Heart left ventricle (tissue), 16 donors: ENCODE measurements around the gene UBXN2A. TPM values are rescaled to one million over a fixed set of nuclear protein-coding genes. Genes with fewer than 3 reads are reported as not detected.

Source experiments
- ATAC-seq, 4 donors: fragments of 200-7000 bp; cut with Tn5 transposase; one replicate each; pipeline ENCODE4 v1.9.1; 2020 to 2022; ENCODE audit warnings: moderate library complexity in 4 of 4, mild to moderate bottlenecking in 3 of 4, moderate number of reproducible peaks in 1 of 4
- DNase-seq, 5 donors: peaks; one replicate each; pipeline ENCODE4 v3.0.0-alpha.2; 2020
- H3K27ac ChIP-seq, 12 donors: fragments of 200-600 bp; sonication (generic) in 4 of 12; one replicate each; pipeline versions ENCODE4 v1.5.0 to v1.8.0; 2016 to 2022; ENCODE audit warnings: mild to moderate bottlenecking in 2 of 12
- H3K27me3 ChIP-seq, 9 donors: fragments of 200-600 bp; sonication (generic) in 2 of 9; one replicate each; pipeline versions ENCODE4 v1.5.1 to v1.8.0; 2016 to 2022; ENCODE audit warnings: mild to moderate bottlenecking in 3 of 9
- H3K36me3 ChIP-seq, 9 donors: fragments of 200-600 bp; sonication (generic) in 2 of 9; one replicate each; pipeline versions ENCODE4 v1.5.0 to v1.8.0; 2018 to 2022; ENCODE audit warnings: mild to moderate bottlenecking in 2 of 9
- H3K4me1 ChIP-seq, 12 donors: fragments of 200-600 bp; sonication (generic) in 4 of 12; one replicate each; pipeline versions ENCODE4 v1.5.0 to v1.8.0; 2016 to 2022; ENCODE audit warnings: mild to moderate bottlenecking in 3 of 12
- H3K4me3 ChIP-seq, 12 donors: fragments of 200-600 bp; sonication (generic) in 4 of 12; one replicate each; pipeline versions ENCODE4 v1.5.0 to v1.8.0; 2017 to 2022; ENCODE audit warnings: mild to moderate bottlenecking in 9 of 12, moderate library complexity in 4 of 12
- H3K9me3 ChIP-seq, 12 donors: fragments of 200-600 bp; sonication (generic) in 4 of 12; one replicate each; pipeline versions ENCODE4 v1.5.0 to v1.8.0; 2016 to 2022; ENCODE audit warnings: mild to moderate bottlenecking in 1 of 12
- CTCF ChIP-seq, 12 donors: fragments of 200-600 bp; sonication (generic) in 4 of 12; IDR thresholded peaks; one replicate each; pipeline versions ENCODE4 v1.5.0 to v1.8.0; 2018 to 2022; ENCODE audit warnings: antibody characterized with exemption in 12 of 12, mild to moderate bottlenecking in 5 of 12
- POLR2A ChIP-seq, 2 donors: fragments of 450-650 bp; IDR thresholded peaks; one replicate each; pipeline ENCODE4 v1.6.1; 2017; ENCODE audit warnings: antibody characterized with exemption in 2 of 2, mild to moderate bottlenecking in 2 of 2, moderate library complexity in 2 of 2
- WGBS, 4 donors: extraction: QIAGEN DNeasy Blood & Tissue Kit in 2 of 4; methylation state at CpG; one replicate each; pipeline versions ENCODE4 v1.1.5 to v1.1.7; 2013 to 2018; 5-methylcytosine and 5-hydroxymethylcytosine counted together
- intact Hi-C, 10 donors: fragments of 100-400 bp; cut with DNase I; formaldehyde crosslinking; loops; one replicate each; pipeline versions ENCODE4 v1.11.1 to v1.14.2; 2022
- polyA plus RNA-seq, 2 donors: library from polyadenylated mRNA; stranded (reverse); fragments of 200-250 nt; gene quantifications; one replicate each; pipeline ENCODE4 v1.2.3, GENCODE V29; 2013
- total RNA-seq, 9 donors: library from RNA; depleted of rRNA in 2 of 9; stranded (reverse); fragments of >200 nt in 2 of 9; fragmentation: NEBNext Ultra II Directional in 3 of 9; extraction: Animal tissue kit (Norgen Biotek cat#: 25700) in 3 of 9; gene quantifications; one replicate each; pipeline versions ENCODE4 v1.1.0 to v1.2.4, GENCODE V29; 2016 to 2023
- donor health status: ischemic (EF 13 %, LVEDD 7.1; RV severe dilation, severe dysfunction).
- donor health status: healthy with polysubstance abuse.
- donor health status: DM: no; HTN: yes; CAD: no.
- donor health status: DM: no; HTN: no; CAD: no.
- donor health status: ischemic (EF 25% LVEDD 6.9; RV normal size, moderate dysfunction).
- donor health status: ischemic (EF 25% LVEDD 5.7; RV mildly dilated, moderate dysfunction).
- donor health status: healthy.
- donor health status: DM: yes; HTN: yes; CAD: no.
- donor health status: ischemic (EF 35%, LVEDD 5.7; RV mildly dilated, moderate dysfunction).
- donor health status: nonischemic (EF 11% LVEDD 7.7; RV severe dilation, severe dysfunction).
- donor health status: DM: yes; HTN: yes; CAD: no.
- donor health status: PGD.
- donor health status: ischemic (EF 29% LVEDD 5.4; RV normal size, mild dysfunction).
- donor health status: nonischemic (EF 23%, LVEDD 6.1; RV moderate dilation, normal function).

Gene UBXN2A
- total and polyA plus RNA-seq, 11 donors: 9.6 to 24.0 (median 18.6) TPM

- TF ChIP-seq POLR2A (IDR thresholded peaks at IDR 0.05) (no peak), CTCF (IDR thresholded peaks at IDR 0.05) (no peak)
- intact Hi-C loops: no loop called here
- DNase-seq (no peak), ATAC-seq (no peak)
- no peaks in the 10 kb centered on the region for H3K4me1 ChIP-seq
- H3K27ac ChIP-seq: no peak overlapping the region
- H3K27me3 ChIP-seq: peaks cover 0 to 7% (median 5%) of the 10 kb centered on the region in 9 donors
- H3K4me3 ChIP-seq: no peak overlapping the region
- 72 to 75% (median 72%) methylated on average over 10 to 11 of the region's 11 CpGs for WGBS, 4 donors
- H3K9me3 ChIP-seq: no peaks in the 10 kb centered on the region
- H3K36me3 ChIP-seq: no peaks in the 10 kb centered on the region
Measured at GRCh38 chr2:24015562-24016375, 75.5 kb downstream of the UBXN2A start.

GRCh38 chr2:24016376-24016761, 76.1 kb downstream of the UBXN2A start:
- peak in 2 of 4 donors; percentile 20 to 38 for ATAC-seq
- no peak for DNase-seq
- no peak overlapping the region for H3K4me3 ChIP-seq
- no peaks in the 10 kb centered on the region for H3K4me1 ChIP-seq
- no peaks in the 10 kb centered on the region for H3K9me3 ChIP-seq
- 70 to 88% (median 81%) methylated on average over 8 to 9 of the region's 9 CpGs for WGBS, 4 donors
- TF ChIP-seq CTCF (IDR thresholded peaks at IDR 0.05) (no peak), POLR2A (IDR thresholded peaks at IDR 0.05) (no peak)
- intact Hi-C loops: no loop called here
- no peaks in the 10 kb centered on the region for H3K36me3 ChIP-seq
- H3K27me3 ChIP-seq: peaks cover 0 to 1% (median 0%) of the 10 kb centered on the region in 9 donors
- no peak overlapping the region for H3K27ac ChIP-seq

- H3K27ac ChIP-seq: no peak overlapping the region
- H3K4me1 ChIP-seq: no peaks in the 10 kb centered on the region
- H3K4me3 ChIP-seq: no peak overlapping the region
- no peak for DNase-seq
- no peaks in the 10 kb centered on the region for H3K36me3 ChIP-seq
- H3K27me3 ChIP-seq: no peaks in the 10 kb centered on the region
- TF ChIP-seq CTCF (IDR thresholded peaks at IDR 0.05) (no peak), POLR2A (IDR thresholded peaks at IDR 0.05) (no peak)
- WGBS, 4 donors: 92 to 95% (median 93%) methylated on average over 9 to 35 of the region's 35 CpGs
- no peak for ATAC-seq
- intact Hi-C loops: no loop called here
- H3K9me3 ChIP-seq: no peaks in the 10 kb centered on the region
Measured at GRCh38 chr2:24016853-24017703, 76.8 kb downstream of the UBXN2A start.

- WGBS, 4 donors: 76 to 88% (median 87%) methylated on average over 5 to 8 of the region's 8 CpGs
Measured at GRCh38 chr2:24017711-24018110, 77.4 kb downstream of the UBXN2A start.

More at GRCh38 chr2:24017711-24018110, 77.4 kb downstream of the UBXN2A start:
- Histone ChIP-seq H3K36me3 (peaks cover 0 to 3% (median 0%) of the 10 kb centered on the region in 9 donors), H3K27me3 (no peaks in the 10 kb centered on the region), H3K27ac (no peak overlapping the region), H3K4me3 (no peak overlapping the region), H3K9me3 (no peaks in the 10 kb centered on the region), H3K4me1 (no peaks in the 10 kb centered on the region)
- TF ChIP-seq POLR2A (IDR thresholded peaks at IDR 0.05) (no peak), CTCF (IDR thresholded peaks at IDR 0.05) (no peak)
- intact Hi-C loops: no loop called here
- no peak for DNase-seq
- ATAC-seq: no peak
